OCI-LY7 (cell line): Measurements from ENCODE around the gene STXBP2.

Experiments used
- CTCF ChIP-seq: fragments of 200-600 bp; sonication (generic); conservative IDR thresholded peaks from 2 replicates; pipeline ENCODE4 v1.5.1; 2014; ENCODE audit warnings: mild to moderate bottlenecking, antibody characterized with exemption, low read length, moderate library complexity, mixed read lengths
- EZH2phosphoT487 ChIP-seq: fragments of 200-600 bp; sonication (generic); IDR thresholded peaks from 2 replicates; pipeline ENCODE4 v1.6.1; 2018; ENCODE audit warnings: low read depth, borderline replicate concordance, mild to moderate bottlenecking, mixed run types, antibody characterized with exemption, low read length, moderate library complexity, mixed read lengths

- TF ChIP-seq EZH2phosphoT487: no peak
- no peak for TF ChIP-seq CTCF
These were observed 52.3 kb downstream of the STXBP2 start for GRCh38 chr19:7689165-7689564.
